ENCODE data around the gene RNF166. TPM values are rescaled to one million over a fixed set of nuclear protein-coding genes. Genes with fewer than 3 reads are reported as not detected.

Gene RNF166
- total and polyA plus RNA-seq, 2 of the 13 experiments (the other 11 are each of a cell fraction or from before 2014, with no cell fraction given), result 21.4 to 23.0 TPM

DNA sequence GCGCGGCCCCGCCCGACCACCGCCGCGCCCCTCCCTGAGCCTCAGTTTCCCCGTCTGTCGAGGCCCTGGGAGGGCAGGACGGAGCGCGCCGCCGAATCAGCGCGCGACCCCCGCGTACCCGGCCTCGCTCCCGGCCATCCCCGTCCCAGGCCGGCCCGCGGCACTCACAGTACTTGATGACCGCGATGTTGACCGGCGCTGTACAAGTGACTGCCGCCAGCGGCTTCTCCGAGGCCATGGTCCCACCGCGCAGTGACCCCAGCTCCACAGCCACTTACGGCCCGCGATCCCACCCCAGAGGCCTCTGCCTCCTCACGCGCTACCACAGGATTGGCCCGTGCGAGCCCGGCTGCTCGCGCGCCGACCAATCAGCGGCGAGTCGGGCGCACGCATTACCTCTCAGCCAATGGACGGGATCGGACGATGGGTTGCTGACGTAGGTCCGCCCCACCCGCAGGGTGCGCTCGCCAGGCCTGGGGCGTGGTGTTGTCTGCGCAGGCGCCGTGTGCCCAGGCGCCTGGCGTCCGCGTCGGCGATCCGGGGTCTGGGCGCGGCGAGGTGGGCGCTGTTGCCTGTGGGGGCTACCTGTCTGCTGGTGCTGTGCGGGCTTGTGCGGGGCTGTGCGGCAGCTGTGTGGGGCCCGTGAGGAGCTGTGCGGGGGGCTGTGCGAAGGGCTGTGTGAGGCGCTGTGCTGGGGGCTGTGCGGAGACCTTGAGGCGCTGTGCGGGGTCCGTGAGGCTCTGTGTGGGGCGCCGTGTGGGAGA is 43.2 kb downstream of the RNF166 start, which contains the start of gene MVD (continued):
- TF ChIP-seq, protein P1, sequence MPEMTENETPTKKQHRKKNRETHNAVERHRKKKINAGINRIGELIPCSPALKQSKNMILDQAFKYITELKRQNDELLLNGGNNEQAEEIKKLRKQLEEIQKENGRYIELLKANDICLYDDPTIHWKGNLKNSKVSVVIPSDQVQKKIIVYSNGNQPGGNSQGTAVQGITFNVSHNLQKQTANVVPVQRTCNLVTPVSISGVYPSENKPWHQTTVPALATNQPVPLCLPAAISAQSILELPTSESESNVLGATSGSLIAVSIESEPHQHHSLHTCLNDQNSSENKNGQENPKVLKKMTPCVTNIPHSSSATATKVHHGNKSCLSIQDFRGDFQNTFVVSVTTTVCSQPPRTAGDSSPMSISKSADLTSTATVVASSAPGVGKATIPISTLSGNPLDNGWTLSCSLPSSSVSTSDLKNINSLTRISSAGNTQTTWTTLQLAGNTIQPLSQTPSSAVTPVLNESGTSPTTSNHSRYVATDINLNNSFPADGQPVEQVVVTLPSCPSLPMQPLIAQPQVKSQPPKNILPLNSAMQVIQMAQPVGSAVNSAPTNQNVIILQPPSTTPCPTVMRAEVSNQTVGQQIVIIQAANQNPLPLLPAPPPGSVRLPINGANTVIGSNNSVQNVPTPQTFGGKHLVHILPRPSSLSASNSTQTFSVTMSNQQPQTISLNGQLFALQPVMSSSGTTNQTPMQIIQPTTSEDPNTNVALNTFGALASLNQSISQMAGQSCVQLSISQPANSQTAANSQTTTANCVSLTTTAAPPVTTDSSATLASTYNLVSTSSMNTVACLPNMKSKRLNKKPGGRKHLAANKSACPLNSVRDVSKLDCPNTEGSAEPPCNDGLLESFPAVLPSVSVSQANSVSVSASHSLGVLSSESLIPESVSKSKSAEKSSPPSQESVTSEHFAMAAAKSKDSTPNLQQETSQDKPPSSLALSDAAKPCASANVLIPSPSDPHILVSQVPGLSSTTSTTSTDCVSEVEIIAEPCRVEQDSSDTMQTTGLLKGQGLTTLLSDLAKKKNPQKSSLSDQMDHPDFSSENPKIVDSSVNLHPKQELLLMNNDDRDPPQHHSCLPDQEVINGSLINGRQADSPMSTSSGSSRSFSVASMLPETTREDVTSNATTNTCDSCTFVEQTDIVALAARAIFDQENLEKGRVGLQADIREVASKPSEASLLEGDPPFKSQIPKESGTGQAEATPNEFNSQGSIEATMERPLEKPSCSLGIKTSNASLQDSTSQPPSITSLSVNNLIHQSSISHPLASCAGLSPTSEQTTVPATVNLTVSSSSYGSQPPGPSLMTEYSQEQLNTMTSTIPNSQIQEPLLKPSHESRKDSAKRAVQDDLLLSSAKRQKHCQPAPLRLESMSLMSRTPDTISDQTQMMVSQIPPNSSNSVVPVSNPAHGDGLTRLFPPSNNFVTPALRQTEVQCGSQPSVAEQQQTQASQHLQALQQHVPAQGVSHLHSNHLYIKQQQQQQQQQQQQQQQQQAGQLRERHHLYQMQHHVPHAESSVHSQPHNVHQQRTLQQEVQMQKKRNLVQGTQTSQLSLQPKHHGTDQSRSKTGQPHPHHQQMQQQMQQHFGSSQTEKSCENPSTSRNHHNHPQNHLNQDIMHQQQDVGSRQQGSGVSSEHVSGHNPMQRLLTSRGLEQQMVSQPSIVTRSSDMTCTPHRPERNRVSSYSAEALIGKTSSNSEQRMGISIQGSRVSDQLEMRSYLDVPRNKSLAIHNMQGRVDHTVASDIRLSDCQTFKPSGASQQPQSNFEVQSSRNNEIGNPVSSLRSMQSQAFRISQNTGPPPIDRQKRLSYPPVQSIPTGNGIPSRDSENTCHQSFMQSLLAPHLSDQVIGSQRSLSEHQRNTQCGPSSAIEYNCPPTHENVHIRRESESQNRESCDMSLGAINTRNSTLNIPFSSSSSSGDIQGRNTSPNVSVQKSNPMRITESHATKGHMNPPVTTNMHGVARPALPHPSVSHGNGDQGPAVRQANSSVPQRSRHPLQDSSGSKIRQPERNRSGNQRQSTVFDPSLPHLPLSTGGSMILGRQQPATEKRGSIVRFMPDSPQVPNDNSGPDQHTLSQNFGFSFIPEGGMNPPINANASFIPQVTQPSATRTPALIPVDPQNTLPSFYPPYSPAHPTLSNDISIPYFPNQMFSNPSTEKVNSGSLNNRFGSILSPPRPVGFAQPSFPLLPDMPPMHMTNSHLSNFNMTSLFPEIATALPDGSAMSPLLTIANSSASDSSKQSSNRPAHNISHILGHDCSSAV (CRISPR knock-in tag; IDR thresholded peaks at IDR 0.05; ENCODE audit: borderline replicate concordance), result peak; percentile 75; the same call in 1 of the 2 replicates
- TF ChIP-seq ZNF777 (CRISPR knock-in tag; IDR thresholded peaks at IDR 0.05), result peak; percentile 66; the same call in 1 of the 2 replicates
- TF ChIP-seq ZNF567 (CRISPR knock-in tag; IDR thresholded peaks at IDR 0.05; ENCODE audit: borderline replicate concordance), result no peak; the same call in 1 of the 2 replicates
- TF ChIP-seq ZNF792 (CRISPR knock-in tag; IDR thresholded peaks at IDR 0.05), result peak; percentile 77; the same call in 1 of the 2 replicates
- no peak for TF ChIP-seq ZNF556 (CRISPR knock-in tag; IDR thresholded peaks at IDR 0.05; ENCODE audit: borderline replicate concordance)
- no peak; the same call in 1 of the 2 replicates for TF ChIP-seq ZNF441 (CRISPR knock-in tag; IDR thresholded peaks at IDR 0.05; ENCODE audit: borderline replicate concordance)
- TF ChIP-seq, protein P2, sequence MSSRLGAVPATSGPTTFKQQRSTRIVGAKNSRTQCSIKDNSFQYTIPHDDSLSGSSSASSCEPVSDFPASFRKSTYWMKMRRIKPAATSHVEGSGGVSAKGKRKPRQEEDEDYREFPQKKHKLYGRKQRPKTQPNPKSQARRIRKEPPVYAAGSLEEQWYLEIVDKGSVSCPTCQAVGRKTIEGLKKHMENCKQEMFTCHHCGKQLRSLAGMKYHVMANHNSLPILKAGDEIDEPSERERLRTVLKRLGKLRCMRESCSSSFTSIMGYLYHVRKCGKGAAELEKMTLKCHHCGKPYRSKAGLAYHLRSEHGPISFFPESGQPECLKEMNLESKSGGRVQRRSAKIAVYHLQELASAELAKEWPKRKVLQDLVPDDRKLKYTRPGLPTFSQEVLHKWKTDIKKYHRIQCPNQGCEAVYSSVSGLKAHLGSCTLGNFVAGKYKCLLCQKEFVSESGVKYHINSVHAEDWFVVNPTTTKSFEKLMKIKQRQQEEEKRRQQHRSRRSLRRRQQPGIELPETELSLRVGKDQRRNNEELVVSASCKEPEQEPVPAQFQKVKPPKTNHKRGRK (CRISPR knock-in tag; IDR thresholded peaks at IDR 0.05), result no peak
- TF ChIP-seq, protein P3, sequence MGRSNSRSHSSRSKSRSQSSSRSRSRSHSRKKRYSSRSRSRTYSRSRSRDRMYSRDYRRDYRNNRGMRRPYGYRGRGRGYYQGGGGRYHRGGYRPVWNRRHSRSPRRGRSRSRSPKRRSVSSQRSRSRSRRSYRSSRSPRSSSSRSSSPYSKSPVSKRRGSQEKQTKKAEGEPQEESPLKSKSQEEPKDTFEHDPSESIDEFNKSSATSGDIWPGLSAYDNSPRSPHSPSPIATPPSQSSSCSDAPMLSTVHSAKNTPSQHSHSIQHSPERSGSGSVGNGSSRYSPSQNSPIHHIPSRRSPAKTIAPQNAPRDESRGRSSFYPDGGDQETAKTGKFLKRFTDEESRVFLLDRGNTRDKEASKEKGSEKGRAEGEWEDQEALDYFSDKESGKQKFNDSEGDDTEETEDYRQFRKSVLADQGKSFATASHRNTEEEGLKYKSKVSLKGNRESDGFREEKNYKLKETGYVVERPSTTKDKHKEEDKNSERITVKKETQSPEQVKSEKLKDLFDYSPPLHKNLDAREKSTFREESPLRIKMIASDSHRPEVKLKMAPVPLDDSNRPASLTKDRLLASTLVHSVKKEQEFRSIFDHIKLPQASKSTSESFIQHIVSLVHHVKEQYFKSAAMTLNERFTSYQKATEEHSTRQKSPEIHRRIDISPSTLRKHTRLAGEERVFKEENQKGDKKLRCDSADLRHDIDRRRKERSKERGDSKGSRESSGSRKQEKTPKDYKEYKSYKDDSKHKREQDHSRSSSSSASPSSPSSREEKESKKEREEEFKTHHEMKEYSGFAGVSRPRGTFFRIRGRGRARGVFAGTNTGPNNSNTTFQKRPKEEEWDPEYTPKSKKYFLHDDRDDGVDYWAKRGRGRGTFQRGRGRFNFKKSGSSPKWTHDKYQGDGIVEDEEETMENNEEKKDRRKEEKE (IDR thresholded peaks at IDR 0.05), result no peak
- peak; percentile 94 for TF ChIP-seq ZMYM4 (CRISPR knock-in tag; IDR thresholded peaks at IDR 0.05)
- TF ChIP-seq, protein P4, sequence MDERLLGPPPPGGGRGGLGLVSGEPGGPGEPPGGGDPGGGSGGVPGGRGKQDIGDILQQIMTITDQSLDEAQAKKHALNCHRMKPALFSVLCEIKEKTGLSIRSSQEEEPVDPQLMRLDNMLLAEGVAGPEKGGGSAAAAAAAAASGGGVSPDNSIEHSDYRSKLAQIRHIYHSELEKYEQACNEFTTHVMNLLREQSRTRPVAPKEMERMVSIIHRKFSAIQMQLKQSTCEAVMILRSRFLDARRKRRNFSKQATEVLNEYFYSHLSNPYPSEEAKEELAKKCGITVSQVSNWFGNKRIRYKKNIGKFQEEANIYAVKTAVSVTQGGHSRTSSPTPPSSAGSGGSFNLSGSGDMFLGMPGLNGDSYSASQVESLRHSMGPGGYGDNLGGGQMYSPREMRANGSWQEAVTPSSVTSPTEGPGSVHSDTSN (CRISPR knock-in tag; IDR thresholded peaks at IDR 0.05), result no peak
- TF ChIP-seq MIER2 (CRISPR knock-in tag; IDR thresholded peaks at IDR 0.05), result peak; percentile 61
- no peak for TF ChIP-seq ZNF496 (CRISPR knock-in tag; IDR thresholded peaks at IDR 0.05; ENCODE audit: insufficient replicate concordance)
- peak; percentile 96 for TF ChIP-seq SP2 (CRISPR knock-in tag; IDR thresholded peaks at IDR 0.05)
- TF ChIP-seq ZFP36L2 (CRISPR knock-in tag; IDR thresholded peaks at IDR 0.05), result 0 out of 2 replicates have a peak, but pooled peaks have one; percentile 50
- TF ChIP-seq ZBTB7B (CRISPR knock-in tag; IDR thresholded peaks at IDR 0.05), result peak; percentile 83; the same call in 1 of the 2 replicates
